Ascending aorta (tissue), 2 donors: ENCODE data around the gene RASSF3. TPM values are rescaled to one million over a fixed set of nuclear protein-coding genes. Genes with fewer than 3 reads are reported as not detected.
"Not testable (repeated sequence)": the region's sequence is repeated elsewhere in the genome, so short reads cannot be mapped to it uniquely, and the experiment has no call there.

Experiments used
- DNase-seq, 2 donors: peaks; one replicate each; pipeline ENCODE4 v3.0.0-alpha.2; 2019; ENCODE audit warnings: low spot score in 2 of 2
- H3K27ac ChIP-seq, 2 donors: fragments of 200-600 bp; sonication (generic); one replicate each; pipeline ENCODE4 v1.5.1; 2016 to 2017; ENCODE audit warnings: mild to moderate bottlenecking in 1 of 2
- H3K27me3 ChIP-seq: fragments of 200-600 bp; sonication (generic); one replicate; pipeline ENCODE4 v1.5.1; 2017
- H3K36me3 ChIP-seq, 2 donors: fragments of 200-600 bp; sonication (generic); one replicate each; pipeline ENCODE4 v1.5.1; 2016
- H3K4me1 ChIP-seq, 2 donors: fragments of 200-600 bp; sonication (generic); one replicate each; pipeline ENCODE4 v1.5.1; 2016 to 2017; ENCODE audit warnings: mild to moderate bottlenecking in 1 of 2
- H3K4me3 ChIP-seq, 2 donors: fragments of 200-600 bp; sonication (generic); one replicate each; pipeline ENCODE4 v1.5.1; 2016 to 2017; ENCODE audit warnings: mild to moderate bottlenecking in 1 of 2
- H3K9me3 ChIP-seq, 2 donors: fragments of 200-600 bp; sonication (generic); one replicate each; pipeline ENCODE4 v1.5.1; 2016
- CTCF ChIP-seq, 3 experiments: fragments of 200-600 bp in 2 of 3; fragments of 450-650 bp in 1 of 3; sonication (generic) in 2 of 3; IDR thresholded peaks; one replicate each; pipeline ENCODE4 v1.5.1; 2016 to 2019; ENCODE audit warnings: antibody characterized with exemption in 3 of 3, mild to moderate bottlenecking in 1 of 3, moderate library complexity in 1 of 3
- intact Hi-C: fragments of 100-400 bp; cut with DNase I; formaldehyde crosslinking; loops from one replicate; pipeline ENCODE4 v1.15.1; 2023
- total RNA-seq: library from RNA; depleted of rRNA; stranded (reverse); fragments of >200 nt; gene quantifications from one replicate; pipeline ENCODE4 v1.1.0, GENCODE V29; 2016

The RASSF3 gene
- total RNA-seq, 1 donor from 2014 or later, result 79.6 TPM

- Histone ChIP-seq H3K27ac (peak overlapping the region; percentile 76 to 93), H3K4me3 (no peak overlapping the region), H3K4me1 (peaks cover 9 to 81% of the 10 kb centered on the region in 2 donors), H3K9me3 (no peaks in the 10 kb centered on the region), H3K36me3 (peaks cover 0 to 4% of the 10 kb centered on the region in 2 donors), H3K27me3 (no peaks in the 10 kb centered on the region)
- DNase-seq, result no peak
- no peak for TF ChIP-seq CTCF (IDR thresholded peaks at IDR 0.05)
- intact Hi-C loops, result loop anchor here (10.0 kb wide), 1 partner anchor 164 kb away; the partner anchor contains the start of gene TBK1
Observed at GRCh38 chr12:64618953-64619590, 8.8 kb downstream of the RASSF3 start.

- intact Hi-C loops, result no loop called here
- peak in 1 of 2 donors; percentile 85 for DNase-seq
- peak overlapping the region; percentile 89 to 93 for H3K27ac ChIP-seq
Observed at GRCh38 chr12:64621257-64621942, 11.1 kb downstream of the RASSF3 start.

GRCh38 chr12:64624035-64624434 is 13.7 kb downstream of the RASSF3 start:
- no peaks in the 10 kb centered on the region for H3K36me3 ChIP-seq
- no peak for TF ChIP-seq CTCF (IDR thresholded peaks at IDR 0.05)
- H3K27ac ChIP-seq, result peak overlapping the region; percentile 89 to 93
- no peaks in the 10 kb centered on the region for H3K27me3 ChIP-seq
- no peak for DNase-seq
- H3K4me1 ChIP-seq, result peaks cover 17 to 76% of the 10 kb centered on the region in 2 donors
- intact Hi-C loops, result loop anchor here (2.0 kb wide), 1 partner anchor 55 kb away; no protein-coding TSS in a partner anchor
- H3K4me3 ChIP-seq, result peak overlapping the region; percentile 5 to 32
- H3K9me3 ChIP-seq, result no peaks in the 10 kb centered on the region

More at GRCh38 chr12:64621257-64621942, 11.1 kb downstream of the RASSF3 start:
- H3K4me1 ChIP-seq, result peaks cover 7 to 78% of the 10 kb centered on the region in 2 donors
- no peaks in the 10 kb centered on the region for H3K9me3 ChIP-seq
- H3K4me3 ChIP-seq, result no peak overlapping the region
- H3K27me3 ChIP-seq, result no peaks in the 10 kb centered on the region
- no peak for TF ChIP-seq CTCF (IDR thresholded peaks at IDR 0.05)
- no peaks in the 10 kb centered on the region for H3K36me3 ChIP-seq

- H3K27ac ChIP-seq, result peak overlapping the region; percentile 89 to 93
- H3K36me3 ChIP-seq, result peaks cover 0 to 3% of the 10 kb centered on the region in 2 donors
- peak; percentile 49 to 87 for DNase-seq
- H3K4me3 ChIP-seq, result peak overlapping the region; percentile 40 to 49
- peaks cover 18 to 70% of the 10 kb centered on the region in 2 donors for H3K4me1 ChIP-seq
- H3K27me3 ChIP-seq, result no peaks in the 10 kb centered on the region
- H3K9me3 ChIP-seq, result no peaks in the 10 kb centered on the region
- no peak for TF ChIP-seq CTCF (IDR thresholded peaks at IDR 0.05)
- intact Hi-C loops, result loop anchor here (2.0 kb wide), 1 partner anchor 53 kb away; no protein-coding TSS in a partner anchor
Observed at GRCh38 chr12:64625243-64626077, 15.2 kb downstream of the RASSF3 start.

GRCh38 chr12:64626588-64626987 is 16.3 kb downstream of the RASSF3 start:
- intact Hi-C loops, H3K36me3 ChIP-seq, H3K9me3 ChIP-seq, H3K4me3 ChIP-seq, DNase-seq, H3K27me3 ChIP-seq: not testable (repeated sequence)
- peak overlapping the region; percentile 89 to 93 for H3K27ac ChIP-seq
- peaks cover 18 to 70% of the 10 kb centered on the region in 2 donors for H3K4me1 ChIP-seq
